ENCODE measurements around the gene CKAP2L. TPM values are rescaled to one million over a fixed set of nuclear protein-coding genes. Genes with fewer than 3 reads are reported as not detected.

The CKAP2L gene
- polyA plus RNA-seq, 1 donor from 2014 or later, result 0.78 TPM

- Histone ChIP-seq H3K27me3 (ENCODE audit: insufficient read depth, low read depth, low read length) (no peaks in the 10 kb centered on the region), H3K4me2 (ENCODE audit: low read length) (no peak overlapping the region), H3K9ac (ENCODE audit: low read length) (no peak overlapping the region), H3K9me2 (ENCODE audit: insufficient read depth, low read length) (no peaks in the 10 kb centered on the region), H3K79me2 (replicated peaks; ENCODE audit: insufficient read depth, low read length) (no peaks in the 10 kb centered on the region), H2AFZ (ENCODE audit: low read depth, low read length) (no peak overlapping the region), H3K4me3 (ENCODE audit: low read length) (no peak overlapping the region), H3K27ac (ENCODE audit: low read length) (no peak overlapping the region), H4K20me1 (ENCODE audit: insufficient read depth) (no peaks in the 10 kb centered on the region), H3K9me3 (ENCODE audit: low read length) (no peaks in the 10 kb centered on the region), H3F3A (ENCODE audit: insufficient read depth, low read length, poor library complexity, severe bottlenecking) (no peaks in the 10 kb centered on the region), H3K36me3 (ENCODE audit: insufficient read depth, low read length) (no peaks in the 10 kb centered on the region)
- TF ChIP-seq, protein P1, sequence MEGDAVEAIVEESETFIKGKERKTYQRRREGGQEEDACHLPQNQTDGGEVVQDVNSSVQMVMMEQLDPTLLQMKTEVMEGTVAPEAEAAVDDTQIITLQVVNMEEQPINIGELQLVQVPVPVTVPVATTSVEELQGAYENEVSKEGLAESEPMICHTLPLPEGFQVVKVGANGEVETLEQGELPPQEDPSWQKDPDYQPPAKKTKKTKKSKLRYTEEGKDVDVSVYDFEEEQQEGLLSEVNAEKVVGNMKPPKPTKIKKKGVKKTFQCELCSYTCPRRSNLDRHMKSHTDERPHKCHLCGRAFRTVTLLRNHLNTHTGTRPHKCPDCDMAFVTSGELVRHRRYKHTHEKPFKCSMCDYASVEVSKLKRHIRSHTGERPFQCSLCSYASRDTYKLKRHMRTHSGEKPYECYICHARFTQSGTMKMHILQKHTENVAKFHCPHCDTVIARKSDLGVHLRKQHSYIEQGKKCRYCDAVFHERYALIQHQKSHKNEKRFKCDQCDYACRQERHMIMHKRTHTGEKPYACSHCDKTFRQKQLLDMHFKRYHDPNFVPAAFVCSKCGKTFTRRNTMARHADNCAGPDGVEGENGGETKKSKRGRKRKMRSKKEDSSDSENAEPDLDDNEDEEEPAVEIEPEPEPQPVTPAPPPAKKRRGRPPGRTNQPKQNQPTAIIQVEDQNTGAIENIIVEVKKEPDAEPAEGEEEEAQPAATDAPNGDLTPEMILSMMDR (IDR thresholded peaks at IDR 0.05; ENCODE audit: poor library complexity, severe bottlenecking), result no peak
- TF ChIP-seq TAF1 (IDR thresholded peaks at IDR 0.05; ENCODE audit: low read depth), result no peak
- TF ChIP-seq RAD21 (conservative IDR thresholded peaks at IDR 0.05), result no peak
- TF ChIP-seq EP300 (conservative IDR thresholded peaks at IDR 0.05; ENCODE audit: poor library complexity, severe bottlenecking), result no peak
- TF ChIP-seq REST (IDR thresholded peaks at IDR 0.05; ENCODE audit: borderline replicate concordance), result no peak
- TF ChIP-seq SMC3 (conservative IDR thresholded peaks at IDR 0.05; ENCODE audit: poor library complexity), result no peak
- TF ChIP-seq EZH2 (IDR thresholded peaks at IDR 0.05; ENCODE audit: borderline replicate concordance, insufficient read depth, low read length, poor library complexity, severe bottlenecking), result no peak
- TF ChIP-seq POLR2AphosphoS5 (IDR thresholded peaks at IDR 0.05), result no peak
- TF ChIP-seq MXI1 (conservative IDR thresholded peaks at IDR 0.05; ENCODE audit: poor library complexity, severe bottlenecking), result no peak
Observed at GRCh38 chr2:112727276-112728028, 37.0 kb downstream of the CKAP2L start.

DNA sequence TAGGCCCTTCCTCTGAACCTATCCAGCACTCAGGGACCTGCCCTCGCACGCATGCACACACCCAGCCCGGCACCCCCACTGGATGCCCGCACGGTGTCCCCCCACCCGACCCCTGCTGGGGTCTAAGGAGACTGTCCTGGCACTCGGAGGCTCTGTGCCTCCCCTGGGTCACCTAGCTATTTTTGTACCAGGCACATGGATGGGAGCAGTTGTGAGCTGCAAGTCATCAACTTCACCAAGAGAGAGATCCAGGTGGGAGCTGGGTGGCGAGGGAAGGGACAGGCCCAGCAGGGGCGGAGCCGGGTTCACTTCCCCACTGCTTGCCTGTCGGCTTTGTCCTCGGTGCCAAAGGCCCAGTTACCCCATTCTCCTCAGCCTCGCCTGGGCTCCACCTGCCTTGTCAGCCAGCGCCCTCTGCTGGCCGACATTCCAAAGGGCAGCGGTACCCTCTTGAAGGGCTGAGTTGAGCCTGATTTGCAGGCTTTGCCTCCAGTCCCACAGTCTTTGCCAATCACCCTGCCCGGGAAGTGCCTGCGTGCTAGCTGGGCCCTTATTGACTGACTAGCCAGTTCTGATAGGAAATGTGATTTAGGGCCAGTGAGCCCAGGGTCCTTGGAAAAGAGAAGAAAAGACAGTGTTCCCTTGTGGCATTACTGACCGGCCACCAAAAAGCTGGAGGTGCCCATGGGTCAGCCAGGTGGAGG lies 37.8 kb downstream of the CKAP2L start:
- no peaks in the 10 kb centered on the region for H3K36me3 ChIP-seq (ENCODE audit: insufficient read depth, low read length)
- H3K4me2 ChIP-seq (ENCODE audit: low read length), result no peak overlapping the region
- H3K4me3 ChIP-seq (ENCODE audit: low read length), result no peak overlapping the region
- H3F3A ChIP-seq (ENCODE audit: insufficient read depth, low read length, poor library complexity, severe bottlenecking), result no peaks in the 10 kb centered on the region
- no peak overlapping the region for H2AFZ ChIP-seq (ENCODE audit: low read depth, low read length)
- no peaks in the 10 kb centered on the region for H3K9me3 ChIP-seq (ENCODE audit: low read length)
- no peaks in the 10 kb centered on the region for H3K79me2 ChIP-seq (replicated peaks; ENCODE audit: insufficient read depth, low read length)
- no peak overlapping the region for H3K27ac ChIP-seq (ENCODE audit: low read length)
- no peaks in the 10 kb centered on the region for H4K20me1 ChIP-seq (ENCODE audit: insufficient read depth)
- H3K9ac ChIP-seq (ENCODE audit: low read length), result no peak overlapping the region
- TF ChIP-seq REST (IDR thresholded peaks at IDR 0.05; ENCODE audit: borderline replicate concordance) (no peak), POLR2AphosphoS5 (IDR thresholded peaks at IDR 0.05) (no peak), MXI1 (conservative IDR thresholded peaks at IDR 0.05; ENCODE audit: poor library complexity, severe bottlenecking) (no peak), SMC3 (conservative IDR thresholded peaks at IDR 0.05; ENCODE audit: poor library complexity) (peak; percentile 77), RAD21 (conservative IDR thresholded peaks at IDR 0.05) (peak; percentile 80)
- TF ChIP-seq, protein P1 (IDR thresholded peaks at IDR 0.05; ENCODE audit: poor library complexity, severe bottlenecking), result peak; percentile 81
- no peaks in the 10 kb centered on the region for H3K9me2 ChIP-seq (ENCODE audit: insufficient read depth, low read length)
- no peaks in the 10 kb centered on the region for H3K27me3 ChIP-seq (ENCODE audit: insufficient read depth, low read depth, low read length)
